ENCODE results near the gene HDLBP. TPM values are rescaled to one million over a fixed set of nuclear protein-coding genes. Genes with fewer than 3 reads are reported as not detected.
A peak's percentile ranks its signal among the peaks of the same experiment; 100 is the strongest.

The HDLBP gene
- polyA plus RNA-seq, 3 donors = 50.4 to 73.1 (median 69.9) TPM

DNA sequence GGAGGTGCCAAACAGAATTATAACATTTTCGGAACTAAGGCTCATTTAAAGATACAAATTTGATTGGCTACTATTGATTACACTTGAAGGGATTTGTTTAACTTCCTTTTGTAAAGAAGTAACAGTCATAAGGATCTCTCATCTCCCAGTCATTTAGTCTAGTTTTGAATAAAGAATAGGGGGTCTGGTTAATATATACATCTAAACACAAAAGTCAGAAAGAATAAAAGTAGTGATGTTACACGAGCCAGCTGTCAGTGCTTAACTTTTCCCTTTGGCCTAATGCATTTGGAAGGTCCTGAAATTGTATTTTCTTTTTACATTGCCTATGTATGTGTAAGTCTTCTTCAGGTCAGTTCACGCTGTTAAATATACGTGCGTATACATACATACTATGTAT, 8.3 kb upstream of the HDLBP start:
- Histone ChIP-seq H3K4me3 (replicated peaks in 1 of 3; ENCODE audit: low read depth in 2 of 3, low read length in 3 of 3) (no peak overlapping the region), H3K36me3 (replicated peaks in 1 of 2; ENCODE audit: control insufficient read depth in 1 of 2, insufficient read depth in 2 of 2, low read length in 2 of 2) (peaks cover 17 to 37% of the 10 kb centered on the region in 2 donors)
- intact Hi-C loops (cut with micrococcal nuclease) = no loop called here

DNA sequence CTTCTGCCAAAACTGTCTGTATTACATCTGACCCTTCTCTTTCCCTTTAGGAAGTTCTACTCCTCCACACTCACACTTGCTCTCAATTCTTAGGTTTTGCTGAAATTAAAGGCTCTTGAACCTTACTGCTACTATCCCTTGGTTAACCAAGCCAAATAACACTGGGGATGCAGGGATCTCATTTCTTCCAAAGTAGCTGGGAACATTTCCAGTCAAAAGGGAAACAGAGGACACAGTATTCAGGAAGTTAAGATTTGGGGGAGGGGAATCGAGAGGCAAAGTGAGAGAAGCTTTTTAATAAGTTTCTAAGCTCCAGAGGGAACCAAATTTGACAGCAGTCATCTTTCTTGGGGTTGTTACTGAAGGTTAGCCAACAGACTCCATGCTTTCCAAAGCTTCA, 6.4 kb upstream of the HDLBP start:
- peak overlapping the region; percentile 40 for H3K4me2 ChIP-seq (replicated peaks; ENCODE audit: extremely low read depth, low read length, poor library complexity, severe bottlenecking)
- no peak for DNase-seq
- H3K27me3 ChIP-seq (ENCODE audit: control insufficient read depth in 2 of 2, insufficient read depth in 2 of 2, low read length in 2 of 2) = no peaks in the 10 kb centered on the region
- H2AFZ ChIP-seq (ENCODE audit: insufficient read depth, low read depth, low read length, poor library complexity, severe bottlenecking) = no peak overlapping the region
- peak overlapping the region in 1 of 2 donors; percentile 50 for H3K27ac ChIP-seq (ENCODE audit: low read depth in 1 of 2, low read length in 2 of 2)
- H3K4me3 ChIP-seq (replicated peaks in 1 of 3; ENCODE audit: low read depth in 2 of 3, low read length in 3 of 3) = peak overlapping the region in 1 of 3 experiments; percentile 28
- peaks cover 9 to 18% of the 10 kb centered on the region in 2 donors for H3K36me3 ChIP-seq (replicated peaks in 1 of 2; ENCODE audit: control insufficient read depth in 1 of 2, insufficient read depth in 2 of 2, low read length in 2 of 2)
- H3K9me3 ChIP-seq (replicated peaks in 1 of 2; ENCODE audit: control insufficient read depth in 1 of 2, insufficient read depth in 1 of 2, low read length in 2 of 2) = no peaks in the 10 kb centered on the region
- H4K20me1 ChIP-seq (ENCODE audit: insufficient read depth, low read length) = peaks cover 95% of the 10 kb centered on the region
- H3K9me3 Mint-ChIP-seq = peaks cover 0 to 2% (median 0%) of the 10 kb centered on the region in 7 donors
- intact Hi-C loops (cut with micrococcal nuclease) = no loop called here
- H3K27ac Mint-ChIP-seq = peak overlapping the region in 4 of 7 donors; percentile 39 to 73 (median 47)
- 17% methylated on average over 1 of the region's 1 CpG for WGBS (ENCODE audit: insufficient coverage)
- TF ChIP-seq, protein P1, sequence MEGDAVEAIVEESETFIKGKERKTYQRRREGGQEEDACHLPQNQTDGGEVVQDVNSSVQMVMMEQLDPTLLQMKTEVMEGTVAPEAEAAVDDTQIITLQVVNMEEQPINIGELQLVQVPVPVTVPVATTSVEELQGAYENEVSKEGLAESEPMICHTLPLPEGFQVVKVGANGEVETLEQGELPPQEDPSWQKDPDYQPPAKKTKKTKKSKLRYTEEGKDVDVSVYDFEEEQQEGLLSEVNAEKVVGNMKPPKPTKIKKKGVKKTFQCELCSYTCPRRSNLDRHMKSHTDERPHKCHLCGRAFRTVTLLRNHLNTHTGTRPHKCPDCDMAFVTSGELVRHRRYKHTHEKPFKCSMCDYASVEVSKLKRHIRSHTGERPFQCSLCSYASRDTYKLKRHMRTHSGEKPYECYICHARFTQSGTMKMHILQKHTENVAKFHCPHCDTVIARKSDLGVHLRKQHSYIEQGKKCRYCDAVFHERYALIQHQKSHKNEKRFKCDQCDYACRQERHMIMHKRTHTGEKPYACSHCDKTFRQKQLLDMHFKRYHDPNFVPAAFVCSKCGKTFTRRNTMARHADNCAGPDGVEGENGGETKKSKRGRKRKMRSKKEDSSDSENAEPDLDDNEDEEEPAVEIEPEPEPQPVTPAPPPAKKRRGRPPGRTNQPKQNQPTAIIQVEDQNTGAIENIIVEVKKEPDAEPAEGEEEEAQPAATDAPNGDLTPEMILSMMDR (IDR thresholded peaks at IDR 0.05) = no peak
- H3K4me3 Mint-ChIP-seq = no peak overlapping the region
- H3K27me3 Mint-ChIP-seq (ENCODE audit: low read depth in 3 of 3) = no peaks in the 10 kb centered on the region
- H3K4me1 Mint-ChIP-seq = peaks cover 71% of the 10 kb centered on the region
- peaks cover 31% of the 10 kb centered on the region in 2 donors for H3K36me3 Mint-ChIP-seq
- peaks cover 35 to 66% of the 10 kb centered on the region in 2 donors for H3K4me1 ChIP-seq (ENCODE audit: control insufficient read depth in 1 of 2, insufficient read depth in 2 of 2, low read length in 2 of 2)
- H3K79me2 ChIP-seq (ENCODE audit: insufficient read depth, low read length) = peaks cover 93% of the 10 kb centered on the region
- H3K9ac ChIP-seq (ENCODE audit: insufficient read depth, low read length, poor library complexity, severe bottlenecking) = no peak overlapping the region

More for the DNA sequence above, 8.3 kb upstream of the HDLBP start:
- Histone ChIP-seq H4K20me1 (ENCODE audit: insufficient read depth, low read length) (peaks cover 94% of the 10 kb centered on the region), H2AFZ (ENCODE audit: insufficient read depth, low read depth, low read length, poor library complexity, severe bottlenecking) (no peak overlapping the region), H3K27ac (ENCODE audit: low read depth in 1 of 2, low read length in 2 of 2) (peak overlapping the region in 1 of 2 donors; percentile 44), H3K9me3 (replicated peaks in 1 of 2; ENCODE audit: control insufficient read depth in 1 of 2, insufficient read depth in 1 of 2, low read length in 2 of 2) (no peaks in the 10 kb centered on the region), H3K4me1 (ENCODE audit: control insufficient read depth in 1 of 2, insufficient read depth in 2 of 2, low read length in 2 of 2) (peaks cover 22 to 48% of the 10 kb centered on the region in 2 donors), H3K9ac (ENCODE audit: insufficient read depth, low read length, poor library complexity, severe bottlenecking) (no peak overlapping the region), H3K79me2 (ENCODE audit: insufficient read depth, low read length) (peaks cover 89% of the 10 kb centered on the region), H3K27me3 (ENCODE audit: control insufficient read depth in 2 of 2, insufficient read depth in 2 of 2, low read length in 2 of 2) (no peaks in the 10 kb centered on the region), H3K4me2 (replicated peaks; ENCODE audit: extremely low read depth, low read length, poor library complexity, severe bottlenecking) (no peak overlapping the region)
- DNase-seq = no peak
- Mint-ChIP-seq H3K4me3 (no peak overlapping the region), H3K4me1 (peaks cover 52% of the 10 kb centered on the region), H3K27ac (peak overlapping the region in 2 of 7 donors; percentile 75 to 86), H3K9me3 (peaks cover 0 to 2% (median 0%) of the 10 kb centered on the region in 7 donors), H3K36me3 (peaks cover 36 to 45% of the 10 kb centered on the region in 2 donors), H3K27me3 (ENCODE audit: low read depth in 3 of 3) (no peaks in the 10 kb centered on the region)
- TF ChIP-seq, protein P1 (IDR thresholded peaks at IDR 0.05) = no peak
- WGBS (ENCODE audit: insufficient coverage) = no CpG with 5 or more reads among the region's 5 CpGs
